GM20431 (cell line): Measurements from ENCODE around the gene ARHGEF16.

Experiments
- in situ Hi-C: fragments of 300-500 bp; cut with MseI, MboI; formaldehyde crosslinking; loops from one replicate; pipeline ENCODE4 v1.15.0; 2020; ENCODE audit warnings: low sequenced_read_pairs; ENCODE audit not compliant: unreplicated experiment

The ARHGEF16 gene

GRCh38 chr1:3525551-3526482 lies 71.4 kb downstream of the ARHGEF16 start:
- in situ Hi-C loops: no loop called here

- in situ Hi-C loops: no loop called here
Observed at GRCh38 chr1:3527774-3528173, 73.3 kb downstream of the ARHGEF16 start.

GRCh38 chr1:3529099-3529729 lies 74.7 kb downstream of the ARHGEF16 start:
- in situ Hi-C loops: no loop called here

- in situ Hi-C loops: no loop called here
Observed at GRCh38 chr1:3530086-3530925, 75.8 kb downstream of the ARHGEF16 start.
